Endothelial cell of umbilical vein (primary cell): Measurements from ENCODE around the gene MED22. TPM values are rescaled to one million over a fixed set of nuclear protein-coding genes. Genes with fewer than 3 reads are reported as not detected.

ENCODE experiments used
- BruUV-seq: library from RNA; stranded (reverse); fragments of 400-500 nt; replicated peaks from 2 replicates; lab custom pipeline; 2021; lab: Mats Ljungman, UMichigan
- CTCF ChIA-PET: fragments of 300-600, 350-600 bp; sonication (Branson Sonifier 250); formaldehyde crosslinking; loops from one replicate; lab custom pipeline; 2021; ENCODE audit warnings: antibody characterized with exemption, inconsistent platforms; lab: Charles Lee
- POLR2A ChIA-PET: fragments of 300-600, 350-600 bp; sonication (Branson Sonifier 250); formaldehyde crosslinking; loops from one replicate; lab custom pipeline; 2021; ENCODE audit warnings: antibody characterized with exemption, inconsistent platforms; lab: Charles Lee
- DNase-seq: peaks from one replicate; pipeline ENCODE4 v3.0.0-alpha.2; 2011; ENCODE audit warnings: low read depth, low spot score
- FAIRE-seq: peaks from 2 replicates; lab custom pipeline; 2011; peaks lifted over from hg19 to GRCh38; lab: Jason Lieb, UNC
- H2AFZ ChIP-seq: 2 replicates; pipeline ENCODE4 v1.6.0; 2012; ENCODE audit warnings: low read depth, low read length, control low read depth, inconsistent platforms
- H3K27ac ChIP-seq: 2 replicates; pipeline ENCODE4 v1.5.1; 2011; ENCODE audit warnings: low read depth, mild to moderate bottlenecking, control low read depth, low read length, moderate library complexity; ENCODE audit not compliant: insufficient read depth
- H3K27me3 ChIP-seq, 2 experiments: 2 replicates each; pipeline versions ENCODE4 v1.6.0 to v1.6.1; 2011; ENCODE audit warnings: low read length in 2 of 2, mixed read lengths in 1 of 2; ENCODE audit not compliant: control insufficient read depth in 2 of 2, insufficient read depth in 2 of 2
- H3K36me3 ChIP-seq, 2 experiments: 2 replicates in 1 of 2; 3 replicates in 1 of 2; pipeline ENCODE4 v1.5.1; 2011; ENCODE audit warnings: low read length in 2 of 2, mild to moderate bottlenecking in 1 of 2, moderate library complexity in 1 of 2; ENCODE audit not compliant: control insufficient read depth in 2 of 2, insufficient read depth in 2 of 2; ENCODE audit errors: extremely low read depth in 1 of 2
- H3K4me1 ChIP-seq: 3 replicates; pipeline ENCODE4 v1.5.1; 2011; ENCODE audit warnings: mild to moderate bottlenecking, low read length; ENCODE audit not compliant: control insufficient read depth, insufficient read depth; ENCODE audit errors: extremely low read depth
- H3K4me2 ChIP-seq: 2 replicates; pipeline ENCODE4 v1.6.1; 2011; ENCODE audit warnings: low read length, control low read depth, mixed read lengths; ENCODE audit not compliant: insufficient read depth
- H3K4me3 ChIP-seq, 3 experiments: fragments of 200-600 bp in 1 of 3; sonication (generic), shearing (Covaris generic) in 1 of 3; replicated peaks in 1 of 3; 2 replicates each; pipeline ENCODE4 v1.5.1; 2011 to 2016; ENCODE audit warnings: control low read depth in 3 of 3, low read length in 3 of 3, mild to moderate bottlenecking in 2 of 3, inconsistent platforms in 1 of 3, low read depth in 1 of 3, moderate library complexity in 1 of 3; ENCODE audit not compliant: insufficient read depth in 1 of 3
- H3K79me2 ChIP-seq: 2 replicates; pipeline ENCODE4 v1.6.0; 2012; ENCODE audit warnings: low read length, inconsistent platforms; ENCODE audit not compliant: control insufficient read depth, insufficient read depth
- H3K9ac ChIP-seq: replicated peaks from 2 replicates; pipeline ENCODE3; 2011; ENCODE audit warnings: low read length, control low read depth; ENCODE audit not compliant: insufficient read depth; ENCODE audit errors: extremely low read depth
- H3K9me1 ChIP-seq: replicated peaks from 3 replicates; pipeline ENCODE4 v1.6.0; 2011; ENCODE audit warnings: mild to moderate bottlenecking, low read length; ENCODE audit not compliant: control insufficient read depth, insufficient read depth; ENCODE audit errors: extremely low read depth
- H3K9me3 ChIP-seq: replicated peaks from 2 replicates; pipeline ENCODE4 v1.5.1; 2012; ENCODE audit warnings: low read length, inconsistent platforms; ENCODE audit not compliant: control insufficient read depth, insufficient read depth
- H4K20me1 ChIP-seq: replicated peaks from 2 replicates; pipeline ENCODE3; 2011; ENCODE audit warnings: mild to moderate bottlenecking, low read length; ENCODE audit not compliant: control insufficient read depth, insufficient read depth; ENCODE audit errors: extremely low read depth
- CTCF ChIP-seq, 2 donors: IDR thresholded peaks; 1 replicate in 1 of 2; 2 replicates in 1 of 2; pipeline ENCODE4 v1.5.1; 2011; ENCODE audit warnings: low read length in 2 of 2, mild to moderate bottlenecking in 2 of 2, moderate library complexity in 2 of 2, control low read depth in 1 of 2, inconsistent platforms in 1 of 2, low read depth in 1 of 2; ENCODE audit not compliant: insufficient read depth in 1 of 2; ENCODE audit errors: extremely low read depth in 1 of 2
- EZH2 ChIP-seq: IDR thresholded peaks from 2 replicates; pipeline ENCODE4 v1.6.1; 2012; ENCODE audit warnings: borderline replicate concordance, low read depth, mild to moderate bottlenecking, moderate library complexity, low read length, inconsistent platforms; ENCODE audit not compliant: severe bottlenecking
- FOS ChIP-seq: IDR thresholded peaks from 2 replicates; pipeline ENCODE4 v1.6.1; 2011; ENCODE audit warnings: mild to moderate bottlenecking, low read length, moderate library complexity, borderline replicate concordance; ENCODE audit not compliant: insufficient read depth
- GATA2 ChIP-seq: IDR thresholded peaks from 2 replicates; pipeline ENCODE4 v1.7.0; 2011; ENCODE audit warnings: low read depth, mild to moderate bottlenecking, moderate library complexity, mixed read lengths, low read length; ENCODE audit not compliant: insufficient read length, insufficient read depth
- JUN ChIP-seq: IDR thresholded peaks from 2 replicates; pipeline ENCODE4 v1.6.1; 2011; ENCODE audit warnings: borderline replicate concordance, low read depth; ENCODE audit not compliant: insufficient read length, insufficient read depth
- MAX ChIP-seq: IDR thresholded peaks from 2 replicates; pipeline ENCODE4 v1.6.1; 2011; ENCODE audit not compliant: insufficient read depth, insufficient read length
- MYC ChIP-seq: IDR thresholded peaks from one replicate; pipeline ENCODE4 v1.6.1; 2011; ENCODE audit warnings: mild to moderate bottlenecking, low read depth, low read length
- POLR2A ChIP-seq: IDR thresholded peaks from 2 replicates; pipeline ENCODE4 v1.6.1; 2012; ENCODE audit warnings: low read depth, mild to moderate bottlenecking, control low read depth, low read length
- POLR2AphosphoS5 ChIP-seq: IDR thresholded peaks from 2 replicates; pipeline ENCODE4 v1.6.1; 2012; ENCODE audit warnings: low read depth, mild to moderate bottlenecking, control low read depth, low read length, moderate library complexity; ENCODE audit not compliant: insufficient read depth
- dilution Hi-C: fragments of 300-500 bp; cut with MboI; formaldehyde crosslinking; loops from one replicate; pipeline ENCODE4 v1.15.0; 2019; ENCODE audit warnings: low sequenced_read_pairs; ENCODE audit not compliant: extremely low pct_ligation_motif_present
- intact Hi-C: fragments of 100-400 bp; cut with micrococcal nuclease; formaldehyde crosslinking; loops from one replicate; pipeline ENCODE4 v1.10.0; 2022
- polyA plus RNA-seq, 4 experiments: library from polyadenylated mRNA; depleted of rRNA in 3 of 4; stranded (reverse) in 3 of 4; unstranded in 1 of 4; fragments of >200 nt; gene quantifications; 2 replicates each; pipeline versions ENCODE4 v1.2.1 to v1.2.3, GENCODE V29; 2011 to 2012; ENCODE audit warnings: missing spikeins in 1 of 4
- total RNA-seq: library from RNA; stranded (reverse); gene quantifications from 2 replicates; pipeline ENCODE4 v1.2.3, GENCODE V29; 2021

MED22 gene
- total and polyA plus RNA-seq, 2 donors (not counting 3 experiments of a cell fraction or from before 2014, with no cell fraction given) = 25.7 to 27.4 TPM

GRCh38 chr9:133396952-133397351, 49.0 kb upstream of the MED22 start:
- Histone ChIP-seq H3K36me3 (no peaks in the 10 kb centered on the region), H3K27me3 (peaks cover 0 to 3% of the 10 kb centered on the region in 2 experiments), H2AFZ (no peak overlapping the region), H3K4me3 (no peak overlapping the region), H3K9me1 (no peaks in the 10 kb centered on the region), H4K20me1 (no peaks in the 10 kb centered on the region), H3K9ac (no peak overlapping the region), H3K9me3 (no peaks in the 10 kb centered on the region), H3K4me2 (no peak overlapping the region), H3K79me2 (no peaks in the 10 kb centered on the region), H3K4me1 (no peaks in the 10 kb centered on the region), H3K27ac (no peak overlapping the region)
- CTCF ChIA-PET = interaction anchor here (1.4 to 3.6 kb wide), 2 partner anchors 19 to 89 kb away, joined by 3 to 10 read pairs; no protein-coding TSS in a partner anchor
- peak; percentile 27 to 50 for TF ChIP-seq CTCF (IDR thresholded peaks at IDR 0.05; ENCODE audit: extremely low read depth in 1 of 2, insufficient read depth in 1 of 2, low read depth in 1 of 2, low read length in 2 of 2)
- TF ChIP-seq MYC = no peak
- TF ChIP-seq MAX = no peak
- FAIRE-seq (no peak), DNase-seq (peak; percentile 17)
- BruUV-seq = no TSS peak
- POLR2A ChIA-PET = no interaction called here
- intact Hi-C loops (loop anchor here (2.0 kb wide), 2 partner anchors 20 to 90 kb away; partner anchors contain the start of genes STKLD1 and SURF4), dilution Hi-C loops (no loop called here)

- CTCF ChIA-PET = interaction anchor here (0.8 to 3.6 kb wide), 2 partner anchors 16 to 92 kb away, joined by 3 to 10 read pairs; no protein-coding TSS in a partner anchor
- no peaks in the 10 kb centered on the region for H3K79me2 ChIP-seq
- no peaks in the 10 kb centered on the region for H3K4me1 ChIP-seq
- intact Hi-C loops (no loop called here), dilution Hi-C loops (no loop called here)
- H3K9me1 ChIP-seq = no peaks in the 10 kb centered on the region
- no TSS peak for BruUV-seq
- POLR2A ChIA-PET = no interaction called here
- peaks cover 0 to 3% of the 10 kb centered on the region in 2 experiments for H3K27me3 ChIP-seq
- DNase-seq = no peak
- H2AFZ ChIP-seq = no peak overlapping the region
- no peak for TF ChIP-seq FOS
- no peak for TF ChIP-seq GATA2
- TF ChIP-seq POLR2AphosphoS5 = no peak
- TF ChIP-seq JUN = no peak
- TF ChIP-seq CTCF (IDR thresholded peaks at IDR 0.05; ENCODE audit: extremely low read depth in 1 of 2, insufficient read depth in 1 of 2, low read depth in 1 of 2, low read length in 2 of 2) = no peak
- TF ChIP-seq POLR2A = no peak
- no peak for TF ChIP-seq MAX
- no peak for TF ChIP-seq EZH2
- TF ChIP-seq MYC = no peak
- no peaks in the 10 kb centered on the region for H3K36me3 ChIP-seq
- H3K9me3 ChIP-seq = no peaks in the 10 kb centered on the region
- no peak overlapping the region for H3K4me2 ChIP-seq
- no peaks in the 10 kb centered on the region for H4K20me1 ChIP-seq
- no peak for FAIRE-seq
- no peak overlapping the region for H3K27ac ChIP-seq
- H3K9ac ChIP-seq = no peak overlapping the region
- no peak overlapping the region for H3K4me3 ChIP-seq
These were observed 46.8 kb upstream of the MED22 start for GRCh38 chr9:133394687-133395271.
